Memory B cell (primary cell): ENCODE results near the gene SBNO2.

Experiments
- ATAC-seq: fragments of 150-1000 bp; cut with Tn5 transposase; 2 replicates; pipeline ENCODE4 v1.10.0; 2021; ENCODE audit warnings: low read depth, mild to moderate bottlenecking, moderate library complexity
- DNase-seq, 2 donors: peaks; one replicate each; pipeline ENCODE4 v3.0.0; 2022; ENCODE audit warnings: low spot score in 2 of 2
- H3K27ac Mint-ChIP-seq: one replicate; pipeline ENCODE4 v1.8.0; 2022; ENCODE audit warnings: mild to moderate bottlenecking, moderate library complexity, mixed read lengths
- H3K27me3 Mint-ChIP-seq: one replicate; pipeline ENCODE4 v1.8.0; 2022; ENCODE audit warnings: mixed read lengths
- H3K36me3 Mint-ChIP-seq: one replicate; pipeline ENCODE4 v1.8.0; 2022; ENCODE audit warnings: mild to moderate bottlenecking, mixed read lengths
- H3K4me1 Mint-ChIP-seq: one replicate; pipeline ENCODE4 v1.8.0; 2022; ENCODE audit warnings: mixed read lengths
- H3K4me3 Mint-ChIP-seq: one replicate; pipeline ENCODE4 v1.8.0; 2022; ENCODE audit warnings: mild to moderate bottlenecking, moderate library complexity, mixed read lengths
- H3K9me3 Mint-ChIP-seq: one replicate; pipeline ENCODE4 v1.8.0; 2022; ENCODE audit warnings: mixed read lengths

SBNO2 gene

GRCh38 chr19:1090731-1091543 lies 83.1 kb downstream of the SBNO2 start:
- DNase-seq = no peak
- H3K4me3 Mint-ChIP-seq = no peak overlapping the region
- H3K36me3 Mint-ChIP-seq = peaks cover 3% of the 10 kb centered on the region
- ATAC-seq = no peak
- H3K9me3 Mint-ChIP-seq = no peaks in the 10 kb centered on the region
- peak overlapping the region; percentile 53 for H3K27ac Mint-ChIP-seq
- H3K4me1 Mint-ChIP-seq = peaks cover 25% of the 10 kb centered on the region
- H3K27me3 Mint-ChIP-seq = no peaks in the 10 kb centered on the region

GRCh38 chr19:1089891-1090290 lies 84.2 kb downstream of the SBNO2 start:
- H3K4me1 Mint-ChIP-seq = peaks cover 30% of the 10 kb centered on the region
- H3K27ac Mint-ChIP-seq = no peak overlapping the region
- H3K9me3 Mint-ChIP-seq = no peaks in the 10 kb centered on the region
- DNase-seq (no peak), ATAC-seq (peak; percentile 15)
- H3K27me3 Mint-ChIP-seq = no peaks in the 10 kb centered on the region
- peaks cover 10% of the 10 kb centered on the region for H3K36me3 Mint-ChIP-seq
- H3K4me3 Mint-ChIP-seq = no peak overlapping the region

- no peak for ATAC-seq
- no peak overlapping the region for H3K27ac Mint-ChIP-seq
- peak overlapping the region; percentile 8 for H3K4me3 Mint-ChIP-seq
- no peak for DNase-seq
- no peaks in the 10 kb centered on the region for H3K9me3 Mint-ChIP-seq
- H3K4me1 Mint-ChIP-seq = peaks cover 28% of the 10 kb centered on the region
- no peaks in the 10 kb centered on the region for H3K27me3 Mint-ChIP-seq
- H3K36me3 Mint-ChIP-seq = peaks cover 11% of the 10 kb centered on the region
Measured at GRCh38 chr19:1089126-1089771, 84.8 kb downstream of the SBNO2 start.

- peaks cover 12% of the 10 kb centered on the region for H3K36me3 Mint-ChIP-seq
- no peak for DNase-seq
- H3K27me3 Mint-ChIP-seq = no peaks in the 10 kb centered on the region
- H3K4me1 Mint-ChIP-seq = peaks cover 26% of the 10 kb centered on the region
- ATAC-seq = peak; percentile 15
- peak overlapping the region; percentile 49 for H3K4me3 Mint-ChIP-seq
- H3K9me3 Mint-ChIP-seq = no peaks in the 10 kb centered on the region
- H3K27ac Mint-ChIP-seq = peak overlapping the region; percentile 93
Measured at GRCh38 chr19:1088416-1089010, 85.6 kb downstream of the SBNO2 start.

GRCh38 chr19:1087813-1088415 lies 86.2 kb downstream of the SBNO2 start:
- Mint-ChIP-seq H3K9me3 (no peaks in the 10 kb centered on the region), H3K36me3 (peaks cover 11% of the 10 kb centered on the region), H3K27me3 (no peaks in the 10 kb centered on the region), H3K27ac (peak overlapping the region; percentile 93), H3K4me1 (peaks cover 25% of the 10 kb centered on the region), H3K4me3 (peak overlapping the region; percentile 71)
- ATAC-seq (peak; percentile 75), DNase-seq (peak in 1 of 2 donors; percentile 56)

- H3K27me3 Mint-ChIP-seq = no peaks in the 10 kb centered on the region
- H3K4me1 Mint-ChIP-seq = peaks cover 30% of the 10 kb centered on the region
- peaks cover 17% of the 10 kb centered on the region for H3K36me3 Mint-ChIP-seq
- DNase-seq = no peak
- no peaks in the 10 kb centered on the region for H3K9me3 Mint-ChIP-seq
- H3K27ac Mint-ChIP-seq = no peak overlapping the region
- H3K4me3 Mint-ChIP-seq = no peak overlapping the region
- ATAC-seq = no peak
Measured at GRCh38 chr19:1086613-1087012, 87.5 kb downstream of the SBNO2 start.

GRCh38 chr19:1085676-1086442 lies 88.2 kb downstream of the SBNO2 start:
- Mint-ChIP-seq H3K36me3 (peaks cover 20% of the 10 kb centered on the region), H3K4me3 (no peak overlapping the region), H3K9me3 (no peaks in the 10 kb centered on the region)

GRCh38 chr19:1085053-1085658 lies 88.9 kb downstream of the SBNO2 start:
- Mint-ChIP-seq H3K4me1 (peaks cover 30% of the 10 kb centered on the region), H3K36me3 (peaks cover 21% of the 10 kb centered on the region), H3K4me3 (no peak overlapping the region), H3K27ac (peak overlapping the region; percentile 86), H3K9me3 (no peaks in the 10 kb centered on the region), H3K27me3 (no peaks in the 10 kb centered on the region)
- DNase-seq (no peak), ATAC-seq (no peak)

More at GRCh38 chr19:1085676-1086442, 88.2 kb downstream of the SBNO2 start:
- DNase-seq (no peak), ATAC-seq (no peak)
- Mint-ChIP-seq H3K27ac (peak overlapping the region; percentile 86), H3K27me3 (no peaks in the 10 kb centered on the region), H3K4me1 (peaks cover 30% of the 10 kb centered on the region)

- Mint-ChIP-seq H3K27ac (peak overlapping the region; percentile 86), H3K4me1 (peaks cover 30% of the 10 kb centered on the region), H3K4me3 (no peak overlapping the region), H3K9me3 (no peaks in the 10 kb centered on the region), H3K27me3 (no peaks in the 10 kb centered on the region), H3K36me3 (peaks cover 21% of the 10 kb centered on the region)
- ATAC-seq = no peak
- DNase-seq = no peak
Measured at GRCh38 chr19:1084024-1084868, 89.8 kb downstream of the SBNO2 start.

GRCh38 chr19:1082928-1083816 lies 90.9 kb downstream of the SBNO2 start:
- Mint-ChIP-seq H3K27me3 (no peaks in the 10 kb centered on the region), H3K9me3 (no peaks in the 10 kb centered on the region), H3K36me3 (peaks cover 21% of the 10 kb centered on the region), H3K27ac (peak overlapping the region; percentile 67), H3K4me3 (no peak overlapping the region), H3K4me1 (peaks cover 25% of the 10 kb centered on the region)
- DNase-seq (no peak), ATAC-seq (no peak)

- no peaks in the 10 kb centered on the region for H3K27me3 Mint-ChIP-seq
- peak overlapping the region; percentile 45 for H3K4me3 Mint-ChIP-seq
- H3K4me1 Mint-ChIP-seq = peaks cover 21% of the 10 kb centered on the region
- no peaks in the 10 kb centered on the region for H3K9me3 Mint-ChIP-seq
- DNase-seq (peak; percentile 66), ATAC-seq (peak; percentile 77)
- H3K36me3 Mint-ChIP-seq = peaks cover 21% of the 10 kb centered on the region
- H3K27ac Mint-ChIP-seq = peak overlapping the region; percentile 89
Measured at GRCh38 chr19:1082165-1082927, 91.7 kb downstream of the SBNO2 start.
